Stomach (tissue), 4 donors: ENCODE measurements around the gene TGIF1.

Source experiments
- EP300 ChIP-seq: sonication (generic); formaldehyde crosslinking; IDR thresholded peaks from one replicate; pipeline ENCODE4 v1.6.1; 2017; ENCODE audit warnings: antibody characterized with exemption
- TF ChIP-seq, protein P1 (sequence below), 7 experiments: fragments of 450-650 bp in 4 of 7; fragments of 200-600 bp in 3 of 7; sonication (generic) in 3 of 7; IDR thresholded peaks; one replicate each; pipeline ENCODE4 v1.5.1; 2016 to 2019; ENCODE audit warnings: antibody characterized with exemption in 7 of 7, control low read depth in 2 of 7, mild to moderate bottlenecking in 1 of 7

DNA sequence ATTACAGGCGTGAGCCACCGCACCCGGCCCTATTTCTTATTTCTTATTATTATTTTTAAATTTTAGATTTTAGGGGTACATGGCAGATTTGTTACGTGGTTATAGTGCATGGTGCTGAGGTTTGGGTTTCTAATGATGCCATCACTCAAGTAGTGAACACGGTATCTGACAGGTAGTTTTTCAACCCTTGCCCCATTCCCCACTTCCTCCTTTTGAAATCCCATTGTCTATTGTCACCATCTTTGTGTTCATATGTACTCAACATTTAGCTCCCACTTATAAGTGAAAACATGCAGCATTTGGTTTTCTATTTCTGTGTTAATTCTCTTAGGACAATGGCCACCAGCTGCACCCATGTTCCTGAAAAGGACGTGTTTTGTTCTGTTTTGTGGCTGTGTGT lies 39.5 kb downstream of the TGIF1 start:
- TF ChIP-seq, protein P1, sequence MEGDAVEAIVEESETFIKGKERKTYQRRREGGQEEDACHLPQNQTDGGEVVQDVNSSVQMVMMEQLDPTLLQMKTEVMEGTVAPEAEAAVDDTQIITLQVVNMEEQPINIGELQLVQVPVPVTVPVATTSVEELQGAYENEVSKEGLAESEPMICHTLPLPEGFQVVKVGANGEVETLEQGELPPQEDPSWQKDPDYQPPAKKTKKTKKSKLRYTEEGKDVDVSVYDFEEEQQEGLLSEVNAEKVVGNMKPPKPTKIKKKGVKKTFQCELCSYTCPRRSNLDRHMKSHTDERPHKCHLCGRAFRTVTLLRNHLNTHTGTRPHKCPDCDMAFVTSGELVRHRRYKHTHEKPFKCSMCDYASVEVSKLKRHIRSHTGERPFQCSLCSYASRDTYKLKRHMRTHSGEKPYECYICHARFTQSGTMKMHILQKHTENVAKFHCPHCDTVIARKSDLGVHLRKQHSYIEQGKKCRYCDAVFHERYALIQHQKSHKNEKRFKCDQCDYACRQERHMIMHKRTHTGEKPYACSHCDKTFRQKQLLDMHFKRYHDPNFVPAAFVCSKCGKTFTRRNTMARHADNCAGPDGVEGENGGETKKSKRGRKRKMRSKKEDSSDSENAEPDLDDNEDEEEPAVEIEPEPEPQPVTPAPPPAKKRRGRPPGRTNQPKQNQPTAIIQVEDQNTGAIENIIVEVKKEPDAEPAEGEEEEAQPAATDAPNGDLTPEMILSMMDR (IDR thresholded peaks at IDR 0.05): no peak
- no peak for TF ChIP-seq EP300
